WTC11 (cell line): ENCODE measurements around the gene DYNAP. TPM values are rescaled to one million over a fixed set of nuclear protein-coding genes. Genes with fewer than 3 reads are reported as not detected.

Experiments
- ATAC-seq: fragments of 200-7000 bp; cut with Tn5 transposase; 2 replicates; pipeline ENCODE4 v1.10.0; 2021; ENCODE audit warnings: mild to moderate bottlenecking, moderate library complexity
- CTCF ChIA-PET: fragments of 300-600 bp; sonication (Branson Sonifier 250); formaldehyde crosslinking; loops from one replicate; lab custom pipeline; 2021; ENCODE audit warnings: antibody characterized with exemption; lab: Charles Lee
- POLR2A ChIA-PET: fragments of 350-600 bp; sonication (Branson Sonifier 250); formaldehyde crosslinking; loops from one replicate; lab custom pipeline; 2021; ENCODE audit warnings: antibody characterized with exemption; lab: Charles Lee
- DNase-seq: peaks from one replicate; pipeline ENCODE4 v3.0.0; 2021; ENCODE audit warnings: low spot score
- H3K27ac Mint-ChIP-seq: 2 replicates; pipeline ENCODE4 v1.8.0; 2021; ENCODE audit warnings: mixed read lengths
- H3K27me3 Mint-ChIP-seq: 2 replicates; pipeline ENCODE4 v1.8.0; 2021; ENCODE audit warnings: low read depth, mild to moderate bottlenecking, moderate library complexity, mixed read lengths
- H3K36me3 Mint-ChIP-seq: 2 replicates; pipeline ENCODE4 v1.8.0; 2021; ENCODE audit warnings: mixed read lengths
- H3K4me1 Mint-ChIP-seq: 2 replicates; pipeline ENCODE4 v1.8.0; 2022; ENCODE audit warnings: mixed read lengths
- H3K4me3 Mint-ChIP-seq: 2 replicates; pipeline ENCODE4 v1.8.0; 2021; ENCODE audit warnings: mild to moderate bottlenecking, moderate library complexity, mixed read lengths
- H3K9me3 Mint-ChIP-seq: 2 replicates; pipeline ENCODE4 v1.8.0; 2021; ENCODE audit warnings: mixed read lengths
- ATF1 ChIP-seq: sonication (generic); formaldehyde crosslinking; IDR thresholded peaks from 2 replicates; pipeline ENCODE4 v1.8.1; 2023; ENCODE audit warnings: mild to moderate bottlenecking, moderate library complexity, missing genetic modification reagents
- CBFB ChIP-seq: sonication (generic); formaldehyde crosslinking; IDR thresholded peaks from 2 replicates; pipeline ENCODE4 v1.8.1; 2022; ENCODE audit warnings: mild to moderate bottlenecking, low read depth, missing genetic modification reagents
- CDX4 ChIP-seq: fragments of 250-450 bp; sonication (Bioruptor Pico); IDR thresholded peaks from 2 replicates; pipeline ENCODE4 v1.9.0; 2021; ENCODE audit warnings: moderate library complexity, mild to moderate bottlenecking, inconsistent platforms, borderline replicate concordance
- CTCF ChIP-seq: fragments of 200-600 bp; IDR thresholded peaks from 2 replicates; pipeline ENCODE4 v1.8.0; 2022; ENCODE audit warnings: antibody characterized with exemption
- ELF4 ChIP-seq: sonication (generic); formaldehyde crosslinking; IDR thresholded peaks from 2 replicates; pipeline ENCODE4 v1.8.1; 2022; ENCODE audit warnings: low read depth, mild to moderate bottlenecking, moderate library complexity, missing genetic modification reagents
- FOXJ3 ChIP-seq: sonication (generic); formaldehyde crosslinking; IDR thresholded peaks from 2 replicates; pipeline ENCODE4 v1.9.0; 2021; ENCODE audit warnings: missing genetic modification reagents, mild to moderate bottlenecking, borderline replicate concordance
- GTF2I ChIP-seq: fragments of 250-450 bp; sonication (Bioruptor Pico); conservative IDR thresholded peaks from 2 replicates; pipeline ENCODE4 v1.4.0; 2021; ENCODE audit warnings: mild to moderate bottlenecking
- HMGA2 ChIP-seq: fragments of 250-450 bp; sonication (Bioruptor Pico); IDR thresholded peaks from 2 replicates; pipeline ENCODE4 v1.4.0; 2021; ENCODE audit warnings: mild to moderate bottlenecking, moderate library complexity
- IRF2 ChIP-seq: sonication (generic); formaldehyde crosslinking; IDR thresholded peaks from 2 replicates; pipeline ENCODE4 v1.8.0; 2022; ENCODE audit warnings: low read depth, missing genetic modification reagents, borderline replicate concordance
- JUN ChIP-seq: sonication (generic); formaldehyde crosslinking; IDR thresholded peaks from 2 replicates; pipeline ENCODE4 v1.8.0; 2023; ENCODE audit warnings: mild to moderate bottlenecking, missing genetic modification reagents
- MLX ChIP-seq: sonication (generic); formaldehyde crosslinking; IDR thresholded peaks from 2 replicates; pipeline ENCODE4 v1.8.1; 2023; ENCODE audit warnings: mild to moderate bottlenecking, missing genetic modification reagents, moderate library complexity
- PRRX2 ChIP-seq: fragments of 250-450 bp; sonication (Bioruptor Pico); IDR thresholded peaks from 2 replicates; pipeline ENCODE4 v1.8.0; 2021; ENCODE audit warnings: mild to moderate bottlenecking
- SOX15 ChIP-seq: fragments of 250-450 bp; sonication (Bioruptor Pico); IDR thresholded peaks from 2 replicates; pipeline ENCODE4 v1.9.0; 2021; ENCODE audit warnings: mild to moderate bottlenecking
- STAT6 ChIP-seq: sonication (generic); formaldehyde crosslinking; conservative IDR thresholded peaks from 2 replicates; pipeline ENCODE4 v1.8.1; 2023; ENCODE audit warnings: mild to moderate bottlenecking, low read depth, missing genetic modification reagents, moderate library complexity
- ZNF232 ChIP-seq: sonication (generic); formaldehyde crosslinking; IDR thresholded peaks from 2 replicates; pipeline ENCODE4 v1.8.0; 2022; ENCODE audit warnings: mild to moderate bottlenecking, missing genetic modification reagents
- ZNF423 ChIP-seq: fragments of 250-450 bp; sonication (Bioruptor Pico); IDR thresholded peaks from 2 replicates; pipeline ENCODE4 v2.1.2; 2022; ENCODE audit warnings: mild to moderate bottlenecking, moderate library complexity
- ZSCAN18 ChIP-seq: fragments of 250-450 bp; sonication (Bioruptor Pico); IDR thresholded peaks from 2 replicates; pipeline ENCODE4 v2.1.2; 2022; ENCODE audit warnings: mild to moderate bottlenecking, moderate library complexity
- total RNA-seq: library from RNA; stranded (reverse); gene quantifications from 3 replicates; pipeline ENCODE4 v1.2.3, GENCODE V29; 2021
- TF ChIP-seq, protein P1 (sequence below): sonication (generic); formaldehyde crosslinking; IDR thresholded peaks from 2 replicates; pipeline ENCODE4 v1.8.0; 2022; ENCODE audit warnings: mild to moderate bottlenecking, missing genetic modification reagents
- TF ChIP-seq, protein P2 (sequence below): sonication (generic); formaldehyde crosslinking; IDR thresholded peaks from 2 replicates; pipeline ENCODE4 v1.8.1; 2023; ENCODE audit warnings: mild to moderate bottlenecking, missing genetic modification reagents, borderline replicate concordance
- TF ChIP-seq, protein P3 (sequence below): sonication (generic); formaldehyde crosslinking; IDR thresholded peaks from 2 replicates; pipeline ENCODE4 v1.8.1; 2023; ENCODE audit warnings: mild to moderate bottlenecking, moderate library complexity, missing genetic modification reagents
- TF ChIP-seq, protein P4 (sequence below): sonication (generic); formaldehyde crosslinking; IDR thresholded peaks from 2 replicates; pipeline ENCODE4 v1.8.1; 2022; ENCODE audit warnings: missing genetic modification reagents, borderline replicate concordance

The DYNAP gene
- total RNA-seq, 1 experiment from 2014 or later = 0.94 TPM

GRCh38 chr18:54584065-54584464, 7.0 kb upstream of the DYNAP start:
- Mint-ChIP-seq H3K36me3 (no peaks in the 10 kb centered on the region), H3K9me3 (no peaks in the 10 kb centered on the region), H3K4me3 (no peak overlapping the region), H3K27me3 (no peaks in the 10 kb centered on the region), H3K4me1 (peaks cover 8% of the 10 kb centered on the region), H3K27ac (no peak overlapping the region)
- no peak for DNase-seq
- ChIA-PET CTCF (no interaction called here), POLR2A (no interaction called here)
- ATAC-seq = no peak
- TF ChIP-seq, protein P1, sequence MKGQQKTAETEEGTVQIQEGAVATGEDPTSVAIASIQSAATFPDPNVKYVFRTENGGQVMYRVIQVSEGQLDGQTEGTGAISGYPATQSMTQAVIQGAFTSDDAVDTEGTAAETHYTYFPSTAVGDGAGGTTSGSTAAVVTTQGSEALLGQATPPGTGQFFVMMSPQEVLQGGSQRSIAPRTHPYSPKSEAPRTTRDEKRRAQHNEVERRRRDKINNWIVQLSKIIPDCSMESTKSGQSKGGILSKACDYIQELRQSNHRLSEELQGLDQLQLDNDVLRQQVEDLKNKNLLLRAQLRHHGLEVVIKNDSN = no peak
- TF ChIP-seq ZSCAN18 = no peak
- TF ChIP-seq HMGA2 = peak; percentile 90
- TF ChIP-seq, protein P2, sequence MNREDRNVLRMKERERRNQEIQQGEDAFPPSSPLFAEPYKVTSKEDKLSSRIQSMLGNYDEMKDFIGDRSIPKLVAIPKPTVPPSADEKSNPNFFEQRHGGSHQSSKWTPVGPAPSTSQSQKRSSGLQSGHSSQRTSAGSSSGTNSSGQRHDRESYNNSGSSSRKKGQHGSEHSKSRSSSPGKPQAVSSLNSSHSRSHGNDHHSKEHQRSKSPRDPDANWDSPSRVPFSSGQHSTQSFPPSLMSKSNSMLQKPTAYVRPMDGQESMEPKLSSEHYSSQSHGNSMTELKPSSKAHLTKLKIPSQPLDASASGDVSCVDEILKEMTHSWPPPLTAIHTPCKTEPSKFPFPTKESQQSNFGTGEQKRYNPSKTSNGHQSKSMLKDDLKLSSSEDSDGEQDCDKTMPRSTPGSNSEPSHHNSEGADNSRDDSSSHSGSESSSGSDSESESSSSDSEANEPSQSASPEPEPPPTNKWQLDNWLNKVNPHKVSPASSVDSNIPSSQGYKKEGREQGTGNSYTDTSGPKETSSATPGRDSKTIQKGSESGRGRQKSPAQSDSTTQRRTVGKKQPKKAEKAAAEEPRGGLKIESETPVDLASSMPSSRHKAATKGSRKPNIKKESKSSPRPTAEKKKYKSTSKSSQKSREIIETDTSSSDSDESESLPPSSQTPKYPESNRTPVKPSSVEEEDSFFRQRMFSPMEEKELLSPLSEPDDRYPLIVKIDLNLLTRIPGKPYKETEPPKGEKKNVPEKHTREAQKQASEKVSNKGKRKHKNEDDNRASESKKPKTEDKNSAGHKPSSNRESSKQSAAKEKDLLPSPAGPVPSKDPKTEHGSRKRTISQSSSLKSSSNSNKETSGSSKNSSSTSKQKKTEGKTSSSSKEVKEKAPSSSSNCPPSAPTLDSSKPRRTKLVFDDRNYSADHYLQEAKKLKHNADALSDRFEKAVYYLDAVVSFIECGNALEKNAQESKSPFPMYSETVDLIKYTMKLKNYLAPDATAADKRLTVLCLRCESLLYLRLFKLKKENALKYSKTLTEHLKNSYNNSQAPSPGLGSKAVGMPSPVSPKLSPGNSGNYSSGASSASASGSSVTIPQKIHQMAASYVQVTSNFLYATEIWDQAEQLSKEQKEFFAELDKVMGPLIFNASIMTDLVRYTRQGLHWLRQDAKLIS = no peak

- POLR2A ChIA-PET = no interaction called here
- H3K36me3 Mint-ChIP-seq = no peaks in the 10 kb centered on the region
- H3K9me3 Mint-ChIP-seq = no peaks in the 10 kb centered on the region
- DNase-seq (no peak), ATAC-seq (no peak)
- H3K27me3 Mint-ChIP-seq = no peaks in the 10 kb centered on the region
- CTCF ChIA-PET = interaction anchor here (1.9 kb wide), 1 partner anchor 141 kb away, joined by 5 read pairs; no protein-coding TSS in a partner anchor
- peaks cover 15% of the 10 kb centered on the region for H3K4me1 Mint-ChIP-seq
- no peak overlapping the region for H3K27ac Mint-ChIP-seq
- H3K4me3 Mint-ChIP-seq = no peak overlapping the region
- TF ChIP-seq PRRX2 (CRISPR knock-in tag) = no peak
- no peak for TF ChIP-seq ATF1 (CRISPR knock-in tag)
- no peak for TF ChIP-seq MLX (CRISPR knock-in tag)
- no peak for TF ChIP-seq ZNF423 (CRISPR knock-in tag)
- TF ChIP-seq STAT6 = no peak
- TF ChIP-seq IRF2 (CRISPR knock-in tag) = no peak
- TF ChIP-seq SOX15 (CRISPR knock-in tag) = no peak
- no peak for TF ChIP-seq ZNF232 (CRISPR knock-in tag)
- no peak for TF ChIP-seq FOXJ3 (CRISPR knock-in tag)
- TF ChIP-seq, protein P3, sequence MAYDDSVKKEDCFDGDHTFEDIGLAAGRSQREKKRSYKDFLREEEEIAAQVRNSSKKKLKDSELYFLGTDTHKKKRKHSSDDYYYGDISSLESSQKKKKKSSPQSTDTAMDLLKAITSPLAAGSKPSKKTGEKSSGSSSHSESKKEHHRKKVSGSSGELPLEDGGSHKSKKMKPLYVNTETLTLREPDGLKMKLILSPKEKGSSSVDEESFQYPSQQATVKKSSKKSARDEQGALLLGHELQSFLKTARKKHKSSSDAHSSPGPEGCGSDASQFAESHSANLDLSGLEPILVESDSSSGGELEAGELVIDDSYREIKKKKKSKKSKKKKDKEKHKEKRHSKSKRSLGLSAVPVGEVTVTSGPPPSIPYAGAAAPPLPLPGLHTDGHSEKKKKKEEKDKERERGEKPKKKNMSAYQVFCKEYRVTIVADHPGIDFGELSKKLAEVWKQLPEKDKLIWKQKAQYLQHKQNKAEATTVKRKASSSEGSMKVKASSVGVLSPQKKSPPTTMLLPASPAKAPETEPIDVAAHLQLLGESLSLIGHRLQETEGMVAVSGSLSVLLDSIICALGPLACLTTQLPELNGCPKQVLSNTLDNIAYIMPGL (CRISPR knock-in tag) = no peak
- TF ChIP-seq, protein P4, sequence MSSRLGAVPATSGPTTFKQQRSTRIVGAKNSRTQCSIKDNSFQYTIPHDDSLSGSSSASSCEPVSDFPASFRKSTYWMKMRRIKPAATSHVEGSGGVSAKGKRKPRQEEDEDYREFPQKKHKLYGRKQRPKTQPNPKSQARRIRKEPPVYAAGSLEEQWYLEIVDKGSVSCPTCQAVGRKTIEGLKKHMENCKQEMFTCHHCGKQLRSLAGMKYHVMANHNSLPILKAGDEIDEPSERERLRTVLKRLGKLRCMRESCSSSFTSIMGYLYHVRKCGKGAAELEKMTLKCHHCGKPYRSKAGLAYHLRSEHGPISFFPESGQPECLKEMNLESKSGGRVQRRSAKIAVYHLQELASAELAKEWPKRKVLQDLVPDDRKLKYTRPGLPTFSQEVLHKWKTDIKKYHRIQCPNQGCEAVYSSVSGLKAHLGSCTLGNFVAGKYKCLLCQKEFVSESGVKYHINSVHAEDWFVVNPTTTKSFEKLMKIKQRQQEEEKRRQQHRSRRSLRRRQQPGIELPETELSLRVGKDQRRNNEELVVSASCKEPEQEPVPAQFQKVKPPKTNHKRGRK (CRISPR knock-in tag) = no peak
- TF ChIP-seq CTCF = no peak
- TF ChIP-seq ELF4 (CRISPR knock-in tag) = no peak
- no peak for TF ChIP-seq GTF2I (CRISPR knock-in tag)
- no peak for TF ChIP-seq CBFB
- TF ChIP-seq CDX4 = no peak
- no peak for TF ChIP-seq JUN (CRISPR knock-in tag)
Measured at GRCh38 chr18:54585743-54586142, 5.3 kb upstream of the DYNAP start.
